GM18951 (cell line): ENCODE measurements around the gene SRPK2.
"Not testable (repeated sequence)": the region's sequence is repeated elsewhere in the genome, so short reads cannot be mapped to it uniquely, and the experiment has no call there.

Experiments used
- POLR2A ChIP-seq: IDR thresholded peaks from 4 replicates; pipeline ENCODE4 v1.6.1; 2011; ENCODE audit warnings: mild to moderate bottlenecking; ENCODE audit not compliant: insufficient read length, insufficient read depth; ENCODE audit errors: extremely low read depth
- in situ Hi-C: fragments of 300-500 bp; cut with MboI; formaldehyde crosslinking; loops from one replicate; pipeline ENCODE4 v1.12.0; 2022; ENCODE audit warnings: low sequenced_read_pairs, mixed read lengths, inconsistent platforms; ENCODE audit not compliant: unreplicated experiment

SRPK2 gene

DNA sequence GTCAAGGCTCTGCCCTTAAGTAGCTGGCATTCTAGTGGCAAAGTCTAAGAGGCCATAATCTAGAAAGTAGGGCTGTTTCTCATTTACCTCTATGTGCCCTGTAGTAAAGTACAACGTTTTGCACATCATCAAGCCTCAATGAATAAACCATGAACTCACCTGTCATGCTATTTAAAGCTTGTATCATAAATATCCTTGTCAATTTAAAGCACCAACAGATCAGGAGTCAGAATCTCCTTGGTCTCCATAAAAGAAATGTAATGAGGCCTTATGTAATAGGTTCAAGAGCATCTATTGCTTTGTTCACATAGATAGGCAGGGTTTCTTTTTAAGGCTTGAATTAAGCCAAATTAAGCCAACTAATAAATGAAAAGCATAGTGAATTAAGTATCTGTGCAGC is 192.8 kb downstream of the SRPK2 start:
- TF ChIP-seq POLR2A = no peak
- in situ Hi-C loops = no loop called here

DNA sequence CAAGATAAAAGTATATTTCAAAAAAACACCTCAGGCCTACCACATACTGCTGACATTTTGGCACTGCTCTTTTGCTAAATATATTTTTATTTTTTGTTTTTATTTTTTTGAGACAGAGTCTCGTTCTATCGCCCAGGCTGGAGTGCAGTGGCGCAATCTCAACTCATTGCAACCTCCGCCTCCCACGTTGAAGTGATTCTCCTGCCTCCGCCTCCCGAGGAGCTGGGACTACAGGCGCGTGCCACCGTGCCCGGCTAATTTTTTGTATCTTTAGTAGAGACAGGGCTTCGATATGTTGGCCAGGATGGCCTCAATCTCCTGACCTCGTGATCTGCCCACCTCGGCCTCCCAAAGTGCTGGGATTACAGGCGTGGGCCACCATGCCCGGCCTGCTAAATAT is 193.8 kb downstream of the SRPK2 start:
- in situ Hi-C loops = not testable (repeated sequence)

DNA sequence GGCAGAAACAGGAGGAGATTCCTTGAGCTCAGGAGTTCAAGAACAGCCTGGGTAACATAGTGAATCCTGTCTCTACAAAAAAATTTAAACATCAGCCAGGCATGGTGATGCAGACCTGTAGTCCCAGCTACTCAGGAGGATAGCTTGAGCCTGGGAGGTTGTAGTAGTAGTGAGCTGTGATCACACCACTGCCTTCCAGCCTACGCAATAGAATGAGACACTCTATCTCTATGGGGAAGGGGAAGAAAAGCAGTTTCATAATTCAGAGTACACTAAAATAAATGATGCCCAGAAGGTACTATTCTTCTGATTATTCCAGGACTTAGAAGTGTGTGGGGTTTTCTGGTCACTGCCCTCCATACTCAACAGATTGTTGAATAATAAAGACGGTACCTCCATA is 197.4 kb downstream of the SRPK2 start:
- TF ChIP-seq POLR2A = no peak
- in situ Hi-C loops = no loop called here

DNA sequence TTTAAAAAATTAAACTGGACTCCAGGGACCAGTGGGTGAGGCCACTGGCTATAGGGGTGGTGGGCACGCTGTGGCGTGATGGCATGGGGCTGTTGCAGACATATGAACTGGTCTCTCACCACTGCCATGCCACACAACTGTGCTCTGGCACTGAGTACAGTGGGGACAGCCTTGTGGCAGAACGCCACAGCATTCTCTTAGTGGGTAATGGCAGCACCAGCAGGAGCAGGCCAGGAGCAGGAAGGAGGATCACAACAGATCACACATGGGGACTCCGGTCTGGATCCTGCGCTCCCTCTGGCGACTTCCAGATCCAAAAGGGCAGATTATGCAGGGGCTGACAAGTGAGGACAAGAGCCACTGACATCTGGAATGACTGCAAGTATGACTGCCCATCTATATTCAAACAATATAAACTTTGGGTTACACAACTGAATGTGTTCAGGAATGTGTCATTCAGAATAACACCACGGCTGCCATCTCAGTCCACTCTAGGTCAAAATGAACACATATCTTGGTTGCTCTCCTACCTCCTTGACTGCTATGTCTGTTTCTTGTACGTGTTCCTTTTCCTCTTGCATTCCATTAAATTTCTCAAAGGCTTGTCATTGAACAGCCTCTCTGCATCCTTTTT is 198.7 kb downstream of the SRPK2 start:
- in situ Hi-C loops = no loop called here
- TF ChIP-seq POLR2A = no peak

DNA sequence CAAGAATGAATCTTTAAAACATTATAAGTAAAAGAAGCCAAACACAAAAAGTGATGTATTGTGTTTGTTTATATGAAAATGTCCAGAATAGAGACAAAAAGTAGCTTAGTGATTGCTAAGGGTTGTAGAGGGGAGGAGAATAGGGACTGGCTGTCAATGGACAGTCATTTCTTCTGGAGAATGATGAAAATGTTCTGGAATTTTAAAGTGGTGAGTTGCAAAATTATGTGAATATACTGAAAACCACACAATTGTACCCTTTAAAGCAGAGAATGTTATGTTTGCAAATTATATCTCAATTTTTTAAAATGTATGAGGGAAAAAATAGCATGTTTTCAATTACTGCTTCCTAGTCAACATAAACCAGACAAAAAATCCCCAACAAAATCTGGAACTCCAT is 200.5 kb downstream of the SRPK2 start:
- in situ Hi-C loops = no loop called here
- TF ChIP-seq POLR2A = no peak

DNA sequence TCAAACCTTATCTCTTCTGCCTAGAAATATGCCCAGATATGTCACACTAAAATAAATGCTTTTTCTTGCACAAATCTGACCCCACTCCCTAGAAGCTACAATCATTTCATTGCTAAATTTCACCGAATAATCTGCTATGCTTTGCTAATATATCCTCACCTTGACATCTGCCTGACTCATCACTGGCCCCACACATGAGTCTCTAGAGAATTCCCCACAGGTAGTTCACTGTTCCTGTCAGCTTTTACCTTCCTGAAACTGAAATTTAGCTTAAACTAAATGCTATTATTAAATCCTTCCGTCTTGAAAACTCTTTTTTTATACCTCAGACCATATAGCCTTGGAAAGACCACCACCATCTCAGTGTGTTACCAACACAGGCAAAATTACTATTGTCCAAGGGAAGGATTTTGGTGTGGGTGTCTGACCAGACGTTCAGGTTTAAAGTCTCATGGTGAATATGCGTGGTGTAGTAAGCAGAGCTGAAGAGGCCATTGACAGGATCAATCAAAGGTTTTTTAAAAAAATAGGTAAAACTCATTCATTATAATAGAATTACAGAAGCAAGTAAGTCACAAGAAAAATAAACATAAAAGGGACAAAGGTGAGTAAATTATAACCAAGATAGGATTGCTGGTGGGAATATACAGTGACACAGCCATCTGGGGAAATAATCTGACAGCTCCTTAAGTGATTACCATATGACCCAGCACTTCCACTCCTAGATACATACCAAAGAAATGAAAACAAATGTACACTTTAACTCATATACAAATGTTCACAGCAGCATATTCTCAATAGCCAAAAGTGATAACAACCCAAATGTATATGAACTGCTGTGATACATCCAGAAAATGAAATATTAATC is 201.2 kb downstream of the SRPK2 start:
- TF ChIP-seq POLR2A = no peak
- in situ Hi-C loops = no loop called here

DNA sequence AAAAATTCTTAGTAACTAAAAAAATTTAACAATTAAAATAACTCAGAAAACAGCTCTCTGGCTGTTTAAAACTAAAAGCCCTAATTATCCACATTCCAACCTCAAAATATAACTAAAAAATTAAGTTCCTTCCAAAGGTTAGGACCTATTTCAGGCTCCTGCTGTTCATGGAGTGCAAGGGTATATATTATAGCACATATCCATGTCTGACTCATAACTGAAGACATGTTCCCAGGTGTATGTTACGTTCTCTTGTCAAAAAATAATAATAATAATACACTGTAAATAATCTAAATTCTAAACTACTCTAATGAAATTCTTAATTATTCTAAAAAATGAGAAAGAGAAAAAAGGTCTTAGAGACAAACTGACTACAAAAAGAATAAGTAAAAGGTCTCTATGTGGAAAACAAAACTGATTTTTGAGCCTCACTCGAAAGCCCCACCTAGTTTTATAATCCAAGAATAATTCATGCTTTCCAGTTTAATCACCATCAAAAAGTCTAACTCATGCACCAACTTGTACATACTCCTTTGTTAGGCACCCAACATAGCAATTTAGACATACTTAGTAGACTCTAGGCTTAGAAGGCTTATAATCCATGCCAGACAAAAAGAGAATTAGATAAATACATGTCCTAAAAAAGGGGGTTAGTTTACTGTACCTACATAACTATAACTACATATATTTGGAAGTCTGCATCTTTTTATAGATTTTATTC is 203.3 kb downstream of the SRPK2 start:
- no peak for TF ChIP-seq POLR2A
- in situ Hi-C loops = no loop called here

DNA sequence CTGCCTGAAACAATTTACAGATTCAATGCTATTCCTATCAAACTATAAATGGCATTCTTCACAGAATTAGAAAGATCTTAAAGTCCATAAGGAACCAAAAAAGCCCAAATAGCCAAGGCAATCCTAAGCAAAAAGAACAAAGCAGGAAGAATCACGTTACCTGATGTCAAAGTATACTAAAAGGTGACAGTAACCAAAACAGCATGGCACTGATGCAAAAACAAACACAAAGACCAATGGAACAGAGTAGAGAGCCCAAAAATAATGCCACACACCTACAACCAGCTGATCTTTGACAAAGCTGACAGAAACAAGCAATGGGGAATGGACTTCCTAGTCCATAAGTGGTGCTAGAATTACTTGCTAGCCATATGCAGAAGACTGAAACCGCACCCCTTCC is 208.7 kb downstream of the SRPK2 start:
- TF ChIP-seq POLR2A = no peak
- in situ Hi-C loops = no loop called here

DNA sequence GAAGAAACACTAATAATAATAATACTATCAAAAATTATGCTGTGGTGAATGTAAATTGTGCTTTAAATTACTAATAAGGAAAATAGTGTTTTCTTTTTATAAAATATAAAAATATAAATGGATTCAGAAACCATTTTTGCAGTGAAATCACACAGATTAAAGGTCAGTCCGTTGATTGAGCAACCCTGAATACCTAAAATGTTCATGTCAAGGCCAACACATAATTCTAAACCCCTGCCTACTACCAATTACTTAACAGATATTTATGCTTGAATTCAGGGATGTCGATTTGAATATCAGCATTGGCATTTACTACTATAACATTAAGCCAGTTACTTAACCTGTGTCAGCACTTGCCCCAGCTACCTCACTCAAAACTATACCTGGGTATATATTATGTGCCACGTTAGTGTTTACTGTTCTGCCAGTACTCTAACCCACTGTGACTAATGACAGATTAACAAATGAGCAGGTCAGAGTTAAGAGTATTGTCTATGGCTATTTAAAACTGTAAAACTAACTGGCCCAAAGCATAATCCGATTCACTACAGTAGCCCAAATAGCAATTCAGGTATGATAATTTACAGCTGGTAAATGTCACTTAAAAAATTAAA is 209.7 kb downstream of the SRPK2 start:
- in situ Hi-C loops = no loop called here
- TF ChIP-seq POLR2A = no peak

DNA sequence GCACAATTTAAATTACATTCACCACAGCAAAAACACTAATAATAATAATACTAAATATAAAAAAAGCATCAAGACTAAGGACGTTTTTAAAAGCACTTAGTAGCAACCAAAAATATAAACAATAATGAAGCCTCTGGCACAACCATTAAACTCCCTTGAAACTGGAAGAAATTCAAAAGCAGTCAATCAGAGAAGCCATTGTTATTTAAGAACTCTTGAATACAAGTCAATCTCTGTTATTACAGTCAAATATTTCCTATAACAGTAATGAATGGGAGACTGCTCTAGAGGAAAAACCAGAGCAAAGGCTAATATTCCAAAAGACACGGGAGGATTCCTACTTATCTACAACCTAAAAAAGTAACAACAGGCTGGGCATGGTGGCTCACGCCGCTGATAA is 210.5 kb downstream of the SRPK2 start:
- no peak for TF ChIP-seq POLR2A

DNA sequence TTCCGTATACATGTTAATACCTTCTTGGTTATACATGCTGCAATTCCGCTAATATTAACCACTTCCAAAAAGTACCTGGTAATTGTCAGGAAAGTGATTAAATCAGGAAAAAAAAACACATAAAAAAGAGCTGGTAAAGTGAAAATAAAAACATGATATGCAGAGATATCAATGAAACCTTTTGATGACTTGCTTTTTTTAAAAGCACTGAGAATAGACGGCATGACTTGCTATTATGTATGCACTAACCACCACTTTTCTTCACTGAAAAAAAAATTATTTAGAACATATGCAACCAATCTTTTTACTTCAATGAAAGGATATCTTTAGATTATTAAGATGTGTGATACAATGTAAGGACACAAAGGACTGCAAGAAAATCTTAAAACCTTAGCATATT is 211.7 kb downstream of the SRPK2 start:
- in situ Hi-C loops = no loop called here
- TF ChIP-seq POLR2A = no peak

More for the DNA sequence above, 210.5 kb downstream of the SRPK2 start:
- in situ Hi-C loops = no loop called here

DNA sequence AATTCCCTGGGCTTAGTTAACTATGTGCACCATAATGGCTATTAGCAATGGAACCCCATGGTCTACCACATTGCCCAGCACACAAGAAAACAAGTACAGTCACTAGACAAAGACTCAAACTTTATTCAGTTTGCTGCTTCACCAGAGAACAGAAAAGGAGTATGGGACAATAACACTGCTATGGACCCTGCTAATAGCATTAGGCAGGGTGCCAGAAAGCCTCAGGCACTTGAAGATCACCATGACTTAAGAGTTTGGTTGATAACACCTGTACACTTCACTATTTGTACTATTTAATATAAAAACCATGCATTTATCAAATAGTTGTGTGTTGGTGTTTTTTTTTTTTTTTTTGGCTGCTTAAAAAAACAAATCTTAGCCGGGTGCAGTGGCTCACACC is 215.1 kb downstream of the SRPK2 start:
- no peak for TF ChIP-seq POLR2A
- in situ Hi-C loops = no loop called here

DNA sequence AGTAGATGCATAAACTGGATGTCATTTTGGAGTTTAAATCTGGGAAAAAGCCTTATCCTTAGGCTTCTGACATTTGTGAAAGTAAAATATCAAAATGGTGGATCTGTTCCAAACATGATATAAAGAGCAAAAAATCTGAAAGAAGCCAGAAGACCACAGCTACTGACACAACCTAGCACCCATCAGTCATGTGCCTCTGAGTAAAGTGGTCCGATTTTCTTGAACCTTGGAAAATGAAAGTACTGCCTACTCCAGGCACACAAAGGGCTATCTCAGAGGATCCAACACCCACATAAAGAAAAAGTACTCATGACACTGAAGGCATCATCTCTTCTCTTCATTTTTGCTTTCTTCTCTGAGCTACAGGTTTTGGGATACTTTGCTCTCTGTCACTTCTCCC is 224.0 kb downstream of the SRPK2 start:
- TF ChIP-seq POLR2A = no peak
- in situ Hi-C loops = no loop called here
